ENCODE data around the gene PDLIM5.
"Not testable (repeated sequence)": the region's sequence is repeated elsewhere in the genome, so short reads cannot be mapped to it uniquely, and the experiment has no call there.

PDLIM5 gene

DNA sequence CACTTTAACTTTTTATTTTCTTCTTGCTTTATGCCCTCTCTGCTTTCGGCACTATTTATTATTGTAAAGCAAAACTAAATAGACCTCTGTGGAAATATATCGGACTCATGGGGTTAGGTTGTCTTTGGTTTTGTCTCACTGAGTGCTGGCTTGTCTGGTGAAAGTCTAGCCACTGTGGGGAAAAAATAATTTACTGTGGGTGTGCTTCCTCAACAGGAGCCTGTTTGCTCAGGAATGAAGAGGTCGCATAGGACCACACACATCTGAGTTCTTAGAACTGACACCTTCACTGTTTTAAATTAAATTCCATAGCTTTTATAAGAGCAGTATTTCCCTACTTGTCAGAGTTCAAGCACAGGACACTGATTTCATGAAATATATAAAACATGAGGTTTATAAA is 203.0 kb downstream of the PDLIM5 start:
- DNase-seq: no peak

DNA sequence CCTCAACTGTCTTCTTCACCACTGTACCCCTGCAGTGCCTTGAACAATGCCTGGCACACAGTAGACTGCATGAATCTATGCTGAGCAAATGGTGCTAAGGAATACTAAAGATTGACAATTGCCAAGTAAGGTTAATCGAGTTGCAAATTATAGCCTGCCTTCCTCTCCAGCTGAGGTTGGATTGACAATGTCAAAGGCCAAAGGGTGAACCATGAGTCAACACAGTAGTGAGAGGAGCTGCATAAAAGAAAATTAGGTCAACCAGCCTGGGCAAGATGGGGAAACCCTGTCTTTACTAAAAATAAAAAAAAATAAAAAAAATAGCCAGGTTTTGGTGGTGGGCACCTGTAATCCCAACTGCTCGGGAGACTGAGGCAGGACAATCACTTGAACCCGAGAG is 208.9 kb downstream of the PDLIM5 start:
- DNase-seq: no peak

DNA sequence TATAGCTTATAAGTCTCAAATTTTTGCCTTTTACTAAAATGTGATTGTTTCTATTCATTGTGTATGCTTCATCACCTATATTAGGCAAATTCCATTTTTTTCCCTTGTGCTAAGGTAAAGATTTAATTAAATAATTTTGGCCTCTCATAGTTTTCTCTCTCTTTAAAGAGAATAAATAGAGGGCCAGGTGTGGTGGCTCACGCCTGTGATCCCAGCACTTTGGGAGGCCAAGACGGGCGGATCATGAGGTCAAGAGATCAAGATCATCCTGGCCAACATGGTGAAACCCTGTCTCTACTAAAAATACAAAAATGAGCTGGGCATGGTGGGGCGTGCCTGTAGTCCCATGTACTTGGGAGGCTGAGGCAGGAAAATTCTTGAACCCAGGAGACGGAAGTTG is 213.3 kb downstream of the PDLIM5 start:
- DNase-seq: not testable (repeated sequence)

DNA sequence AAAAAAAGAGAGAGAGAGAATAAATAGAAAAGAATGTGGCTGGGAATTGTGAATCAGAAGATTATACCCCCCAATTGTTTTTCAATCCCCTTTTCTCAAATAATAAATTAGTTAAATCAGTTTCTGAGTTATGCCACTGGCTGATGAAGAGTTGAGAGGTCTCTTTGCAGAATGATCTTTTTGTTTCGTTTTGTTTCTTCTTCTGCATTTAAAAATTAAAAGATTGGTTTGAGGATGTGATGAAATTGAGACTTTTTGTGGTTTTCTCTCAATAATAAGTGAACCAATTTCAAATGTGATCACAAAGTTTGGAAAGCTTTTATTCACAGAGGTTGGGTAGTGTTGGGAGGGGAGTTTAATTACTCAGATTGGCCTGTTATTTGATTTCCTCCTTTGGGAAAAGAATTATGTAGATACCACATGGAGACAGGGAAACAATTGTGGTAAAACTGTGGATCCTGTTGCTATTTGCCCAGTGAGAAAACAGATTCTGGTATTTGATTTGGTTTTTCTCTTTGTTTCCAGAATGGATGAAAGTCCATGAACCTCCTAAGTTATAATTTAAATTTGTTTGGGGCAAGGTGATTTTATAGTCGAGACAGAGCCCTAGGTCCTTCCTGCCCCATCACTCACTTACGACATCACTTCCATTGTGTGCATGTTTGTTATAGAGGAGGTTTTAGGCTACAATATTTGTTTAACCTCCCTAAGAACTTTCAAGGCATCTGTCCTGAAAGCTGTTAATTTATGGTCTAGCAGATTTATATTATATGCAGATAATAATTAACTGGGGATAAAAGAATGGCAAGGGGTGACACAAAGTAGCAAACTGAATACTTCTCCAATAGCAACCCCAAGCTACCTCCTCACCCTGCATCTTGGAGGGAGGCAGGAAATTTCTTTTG is 214.0 kb downstream of the PDLIM5 start:
- no peak for DNase-seq

DNA sequence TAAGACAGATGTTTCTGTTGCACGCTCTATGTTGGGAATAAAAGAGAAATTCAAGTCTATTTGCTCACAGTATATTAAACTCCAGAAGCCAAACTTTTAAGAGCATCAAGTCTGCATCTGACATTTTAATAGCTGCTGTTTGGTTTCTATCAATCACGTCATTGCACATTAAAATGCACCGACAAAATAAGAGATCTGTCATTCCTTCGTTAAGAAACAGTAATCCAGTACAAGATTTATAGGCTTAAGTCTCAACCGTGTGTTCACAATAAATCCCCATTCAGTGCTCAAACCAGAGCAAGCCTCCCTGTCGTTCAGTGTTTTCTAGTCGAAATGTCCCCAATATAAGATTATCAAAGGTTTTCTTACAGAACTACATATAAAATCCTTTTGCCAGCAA is 217.0 kb downstream of the PDLIM5 start:
- no peak for DNase-seq

DNA sequence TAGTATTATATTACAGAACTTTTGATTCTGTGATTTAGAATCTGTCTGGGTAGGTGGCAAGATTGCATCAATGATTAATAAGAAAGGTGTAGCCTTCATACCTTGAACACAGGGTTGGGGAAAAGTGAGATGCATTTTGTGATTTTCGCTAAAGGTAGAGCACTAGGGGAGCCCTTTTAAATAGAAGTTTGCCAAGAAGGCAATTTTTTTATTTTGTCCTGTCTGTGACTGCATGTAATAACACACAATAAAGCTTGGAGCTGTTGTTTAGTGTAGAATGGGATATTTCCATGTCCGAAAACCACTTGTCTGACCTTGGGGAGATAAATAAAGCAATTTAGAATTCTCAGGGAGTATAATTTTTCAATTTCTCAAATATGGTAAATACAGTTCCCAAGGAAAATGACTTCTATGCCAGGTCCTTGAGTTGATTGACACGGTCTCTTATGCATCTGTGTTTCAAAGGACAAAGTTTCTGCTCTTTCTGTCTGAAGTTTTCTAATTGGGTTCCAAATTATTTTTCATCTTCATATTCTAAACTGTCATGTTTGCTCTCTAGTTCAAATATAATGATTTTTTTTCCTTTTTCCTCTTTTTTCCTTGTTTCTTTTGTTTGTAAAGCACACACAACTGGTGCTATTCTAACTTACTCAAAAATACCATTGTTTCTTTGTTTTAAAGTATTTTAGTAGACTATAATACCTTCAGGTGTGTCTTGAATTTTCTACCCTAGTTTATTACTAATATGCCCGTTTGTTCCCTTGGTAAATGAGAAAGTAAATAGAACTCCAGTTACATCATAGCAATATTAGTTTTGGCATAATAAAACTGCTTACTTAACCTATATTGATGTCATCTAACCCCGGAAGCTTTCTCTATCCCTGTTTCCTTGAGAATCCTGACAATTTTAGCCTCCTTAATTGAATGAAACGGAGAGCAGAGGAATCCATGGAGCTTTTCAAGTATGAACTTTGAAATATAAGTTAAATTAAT is 218.2 kb downstream of the PDLIM5 start:
- no peak for DNase-seq

DNA sequence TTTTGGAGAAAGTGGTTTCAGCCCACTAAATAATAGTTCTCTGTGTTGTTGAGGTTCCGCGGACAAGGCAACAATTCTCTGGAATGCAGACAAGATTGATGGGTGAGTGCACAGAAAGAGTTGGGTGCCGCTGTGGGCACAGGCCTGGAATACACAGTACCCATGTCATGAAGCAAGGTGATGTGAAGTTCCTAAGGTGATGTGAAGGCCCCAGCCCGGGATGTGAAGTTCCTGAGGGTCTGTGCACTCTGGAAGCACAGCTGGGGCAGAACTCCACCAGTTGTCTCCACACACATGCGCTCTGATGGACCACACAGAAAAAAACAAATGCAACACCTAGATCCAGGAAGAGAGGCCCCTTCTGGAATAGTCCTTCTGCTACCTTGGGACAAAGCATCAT is 219.4 kb downstream of the PDLIM5 start:
- no peak for DNase-seq

DNA sequence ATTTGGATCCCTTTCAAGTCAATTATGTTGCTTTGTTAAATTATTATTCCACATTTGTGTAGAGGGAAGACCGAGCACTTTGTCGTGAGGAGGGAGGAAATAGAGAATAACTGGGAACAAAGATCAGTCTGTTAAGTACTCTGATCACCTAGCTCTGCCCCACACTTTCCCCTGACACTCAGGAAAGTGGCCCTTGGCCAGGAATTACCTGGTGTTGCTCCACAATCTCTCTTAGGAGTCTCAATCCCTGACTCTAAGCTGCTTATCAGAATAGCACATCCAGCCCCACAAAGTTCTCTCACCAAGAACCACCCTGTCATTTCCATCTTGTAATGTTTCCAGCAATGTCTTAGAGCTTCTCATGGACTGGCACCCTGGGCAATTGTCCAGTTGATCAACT is 222.2 kb downstream of the PDLIM5 start:
- no peak for DNase-seq

DNA sequence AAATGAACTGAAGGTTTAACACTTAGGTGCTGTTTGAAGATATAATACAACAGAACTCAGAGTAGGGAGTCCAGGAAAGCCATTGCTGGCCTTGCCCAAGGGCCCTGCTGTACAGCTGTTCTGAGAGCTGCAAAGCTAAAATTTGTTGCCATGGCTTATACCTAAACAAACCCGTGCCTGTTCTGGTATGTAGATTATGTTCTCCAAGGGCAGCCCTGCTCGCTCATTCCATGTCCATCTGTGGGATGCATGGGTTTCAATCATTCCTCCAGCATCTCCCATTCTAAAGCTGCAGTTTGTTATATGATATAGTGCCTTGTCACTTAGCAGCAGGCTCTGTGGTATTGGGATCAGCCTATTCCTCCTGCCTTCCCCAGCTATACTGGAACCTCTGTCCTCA is 225.2 kb downstream of the PDLIM5 start:
- no peak for DNase-seq

DNA sequence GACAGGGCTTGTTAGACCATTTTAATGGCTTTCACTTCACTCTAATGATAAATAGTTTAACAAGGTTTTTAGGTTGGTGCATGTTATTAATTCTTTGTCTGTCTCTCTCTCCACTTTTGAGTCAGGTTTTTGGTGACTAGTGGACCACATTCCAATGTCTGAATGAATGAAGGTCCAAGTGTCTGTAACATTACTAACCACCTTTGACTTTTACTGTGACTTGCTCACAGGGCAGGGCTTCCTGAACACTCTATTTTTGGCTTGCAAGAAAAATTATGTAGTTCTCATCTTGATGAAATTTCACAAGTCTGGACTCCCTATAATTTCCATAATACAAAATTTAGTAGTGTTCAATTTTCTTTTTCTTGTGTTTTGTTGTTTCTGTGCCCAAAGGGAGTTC is 227.2 kb downstream of the PDLIM5 start:
- no peak for DNase-seq

DNA sequence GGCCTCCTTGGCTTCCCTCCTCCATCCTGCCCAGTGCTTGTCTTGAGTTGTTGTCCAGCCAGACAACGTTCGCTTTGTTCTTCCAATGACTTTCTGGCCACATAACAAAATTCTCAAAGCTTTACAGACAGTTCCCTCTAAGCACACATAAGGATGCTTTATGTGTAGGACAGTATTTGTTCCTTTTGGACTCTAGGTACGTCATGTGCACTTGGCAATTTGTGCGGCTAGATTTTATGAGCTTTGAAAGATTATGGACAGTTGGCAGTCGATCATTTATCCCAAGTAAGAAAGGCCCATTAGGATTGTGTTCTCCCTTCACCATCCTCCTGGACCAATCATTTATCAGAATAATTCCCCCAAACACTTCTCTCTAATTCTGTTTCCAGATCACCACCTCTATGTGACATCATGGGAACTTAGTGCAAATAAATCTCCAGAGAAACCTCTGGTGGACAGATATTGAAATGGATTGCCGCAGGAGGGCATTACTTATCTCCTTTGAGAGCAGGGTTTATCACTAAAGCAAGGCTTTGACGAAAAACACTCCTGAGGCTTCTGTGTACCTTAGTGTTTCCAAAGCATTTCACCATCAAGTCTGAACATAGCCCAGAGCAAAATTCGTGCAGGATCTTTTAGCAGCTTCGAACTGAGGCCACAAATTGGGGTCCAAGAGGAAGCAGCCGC is 228.6 kb downstream of the PDLIM5 start:
- no peak for DNase-seq

DNA sequence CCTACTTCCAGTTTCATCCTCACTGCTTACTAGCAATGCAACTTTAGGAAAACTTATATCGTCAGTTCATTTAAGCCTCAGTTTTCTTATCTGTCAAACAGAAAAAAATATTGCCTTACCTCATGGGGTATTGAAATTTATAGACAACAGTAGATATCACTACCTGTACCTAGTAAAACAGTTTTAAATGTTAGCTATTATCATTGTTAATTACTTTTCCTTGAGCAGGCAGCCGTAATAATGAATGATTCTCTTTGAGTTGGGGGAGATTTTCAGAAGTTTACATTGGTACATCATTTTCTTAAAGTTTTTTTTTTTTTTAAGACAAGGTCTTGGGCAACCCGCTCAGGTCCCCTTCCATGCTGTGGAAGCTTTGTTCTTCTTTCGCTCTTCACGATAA is 234.3 kb downstream of the PDLIM5 start:
- no peak for DNase-seq

DNA sequence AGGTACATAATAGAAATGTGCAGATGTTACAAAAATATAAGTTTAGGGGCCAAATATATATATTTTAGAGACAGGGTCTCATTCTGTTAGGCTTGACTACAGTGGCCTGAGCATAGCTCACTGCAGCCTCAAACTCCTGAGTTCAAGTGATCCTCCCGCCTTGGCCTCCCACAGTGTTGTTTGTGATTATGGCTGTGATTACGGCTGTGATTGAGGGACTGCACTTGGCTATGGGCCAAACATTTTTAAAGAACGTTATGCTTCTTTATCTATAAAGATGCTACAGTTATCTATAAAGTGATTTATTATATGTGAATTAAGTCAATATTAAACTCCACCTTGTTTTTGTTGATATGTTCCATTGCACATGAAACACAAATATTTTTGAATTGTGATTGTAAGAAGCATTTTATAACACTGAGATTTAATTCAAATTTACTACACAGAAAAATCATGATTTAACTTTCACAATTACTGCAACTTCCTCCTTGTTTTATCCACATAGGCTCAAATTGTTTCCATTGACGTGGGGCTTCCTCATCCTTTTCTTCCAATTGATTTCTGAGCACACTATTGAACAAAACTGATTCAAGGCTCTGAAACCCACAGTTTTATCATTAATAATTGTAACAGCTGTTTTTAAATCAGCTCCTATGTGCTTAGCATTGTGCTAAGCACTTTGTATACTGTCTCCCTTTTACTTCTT is 237.6 kb downstream of the PDLIM5 start:
- no peak for DNase-seq

DNA sequence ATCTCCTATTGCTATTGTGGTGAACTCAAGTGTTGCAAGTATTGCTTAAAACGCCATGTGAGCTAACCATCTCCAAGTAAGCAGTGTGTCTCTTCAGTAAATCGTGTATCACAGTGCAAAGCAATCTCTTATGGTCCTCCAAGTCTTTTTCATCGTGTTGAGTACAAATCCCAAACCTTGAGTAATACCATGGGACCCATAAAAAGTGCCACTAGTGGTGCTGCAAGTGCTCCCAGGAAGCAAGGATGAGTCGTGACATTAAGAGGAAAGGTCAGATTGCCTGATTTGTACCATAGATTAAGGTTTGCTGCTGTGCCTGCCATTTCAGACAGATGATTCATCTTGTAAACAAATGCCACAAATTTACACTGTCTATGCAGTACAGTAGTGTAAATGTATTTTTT is 239.1 kb downstream of the PDLIM5 start:
- no peak for DNase-seq

DNA sequence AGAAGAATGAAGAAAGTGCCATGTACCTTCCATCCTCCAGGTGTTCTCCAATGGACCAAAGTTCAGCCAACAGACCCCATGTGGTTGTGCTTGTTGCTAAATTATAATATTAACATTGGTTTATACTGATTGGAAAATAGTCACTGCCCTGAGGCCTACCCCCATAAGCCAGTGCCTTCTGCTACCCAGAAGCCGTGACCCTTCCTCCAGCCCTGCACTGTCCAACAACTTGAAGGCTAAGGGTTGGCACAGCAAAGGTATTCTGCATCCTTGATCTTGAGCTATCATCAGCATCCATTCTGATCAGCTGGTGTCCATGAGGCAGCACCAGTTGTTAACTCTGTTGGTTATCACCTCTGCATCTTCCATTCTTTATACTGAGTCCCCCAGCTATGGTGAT is 239.8 kb downstream of the PDLIM5 start:
- no peak for DNase-seq

DNA sequence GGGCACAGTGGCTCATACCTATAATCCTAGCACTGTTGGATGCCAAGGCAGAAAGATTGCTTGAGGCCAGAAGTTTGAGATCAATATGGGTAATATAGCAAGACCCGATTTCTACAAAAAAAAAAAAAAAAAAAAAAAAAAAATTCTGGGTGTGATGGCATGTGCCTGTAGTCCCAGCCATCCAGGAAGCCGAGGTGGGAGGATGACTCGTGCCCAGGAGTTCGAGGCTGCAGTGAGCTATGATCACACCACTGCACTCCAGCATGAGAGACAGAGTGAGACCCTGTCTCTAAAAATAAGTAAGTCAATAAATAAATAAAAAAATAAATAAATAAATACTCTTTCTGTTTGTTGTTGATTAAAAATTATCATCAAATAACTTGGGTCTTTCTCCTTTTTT is 243.6 kb downstream of the PDLIM5 start:
- no peak for DNase-seq

DNA sequence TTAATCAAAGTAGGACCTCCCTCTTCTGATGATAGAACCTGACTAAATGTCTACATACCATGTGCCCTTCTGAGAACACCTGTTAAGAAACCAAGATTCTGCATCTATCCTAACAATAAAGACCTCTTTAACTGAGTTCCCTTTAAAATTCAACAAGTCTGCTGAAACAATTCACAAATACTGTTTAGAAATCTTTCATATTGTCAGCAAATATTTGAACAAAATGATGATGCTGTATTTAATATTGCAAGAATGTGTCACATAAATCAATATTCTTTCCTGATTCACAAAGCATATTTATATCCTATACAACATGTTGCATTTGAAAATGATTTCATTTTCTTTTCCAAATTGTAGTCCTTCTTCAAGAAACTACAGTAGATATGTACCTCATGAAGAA is 246.4 kb downstream of the PDLIM5 start:
- no peak for DNase-seq

DNA sequence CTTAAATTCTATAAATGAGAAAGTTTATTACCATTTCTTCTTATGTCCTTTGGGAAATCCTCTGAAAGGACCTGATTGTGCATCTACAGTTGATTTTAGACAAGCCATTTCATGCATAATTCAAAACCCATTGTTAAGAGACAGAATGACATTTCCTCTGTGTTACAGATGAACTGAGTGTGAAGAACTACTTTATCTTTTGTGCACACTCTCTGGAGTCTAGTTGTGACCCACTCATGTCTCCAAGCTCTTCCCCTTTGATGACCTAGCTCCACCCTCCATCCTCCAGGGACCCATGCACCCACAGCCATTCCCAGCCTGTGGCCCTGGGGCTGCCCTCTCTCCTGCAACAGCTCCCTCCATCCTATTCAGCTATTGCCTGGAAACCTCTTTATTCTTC is 248.6 kb downstream of the PDLIM5 start:
- no peak for DNase-seq

DNA sequence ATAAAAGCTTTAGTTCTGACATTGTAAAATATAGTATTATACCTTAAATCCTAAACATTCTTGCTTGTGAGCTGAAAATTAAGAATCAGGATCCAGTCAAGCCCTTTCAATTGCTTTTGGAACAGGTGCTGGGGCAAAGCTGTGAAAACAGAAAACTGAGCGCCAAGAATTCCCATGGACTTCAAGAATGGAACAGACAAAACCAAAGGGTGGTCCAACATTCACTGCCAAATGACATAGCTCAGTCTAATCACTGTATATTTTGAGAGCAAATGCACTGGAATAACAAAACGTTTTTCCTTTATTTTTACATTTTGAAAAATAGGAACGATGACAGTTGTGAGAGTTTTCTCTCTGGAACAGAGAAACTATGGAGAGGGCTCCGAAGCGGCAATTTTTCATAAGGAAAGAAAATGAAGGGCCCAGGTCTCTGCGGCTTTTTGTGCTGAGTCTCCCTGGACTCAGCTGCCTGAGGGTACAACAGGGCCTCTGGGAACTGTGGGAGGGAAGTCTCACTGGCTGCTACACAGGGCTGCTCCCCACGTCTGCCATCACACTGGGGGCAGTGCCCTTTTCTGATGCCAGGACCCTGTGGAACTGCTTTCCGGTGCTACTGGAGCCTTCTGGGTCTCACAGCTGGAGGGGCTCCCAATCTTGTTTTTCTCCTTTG is 250.0 kb downstream of the PDLIM5 start:
- DNase-seq: no peak

DNA sequence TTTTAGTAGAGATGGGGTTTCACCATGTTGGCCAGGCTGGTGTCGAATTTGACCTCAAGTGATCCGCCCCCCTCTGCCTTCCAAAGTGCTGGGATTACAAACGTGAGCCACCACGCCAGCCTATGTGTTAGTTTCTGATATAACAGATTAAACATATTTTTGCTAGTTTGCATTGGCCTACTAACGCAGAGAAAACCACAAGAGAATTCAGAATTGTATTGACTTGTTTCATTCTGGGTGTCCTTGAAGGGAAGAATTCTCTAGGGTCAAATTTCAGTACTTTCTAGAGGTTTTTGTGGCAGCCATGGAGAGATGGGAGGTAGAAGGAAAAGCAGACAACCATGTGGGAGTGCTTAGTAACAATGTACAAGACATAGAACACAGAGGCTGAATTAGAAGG is 259.9 kb downstream of the PDLIM5 start:
- DNase-seq: no peak

DNA sequence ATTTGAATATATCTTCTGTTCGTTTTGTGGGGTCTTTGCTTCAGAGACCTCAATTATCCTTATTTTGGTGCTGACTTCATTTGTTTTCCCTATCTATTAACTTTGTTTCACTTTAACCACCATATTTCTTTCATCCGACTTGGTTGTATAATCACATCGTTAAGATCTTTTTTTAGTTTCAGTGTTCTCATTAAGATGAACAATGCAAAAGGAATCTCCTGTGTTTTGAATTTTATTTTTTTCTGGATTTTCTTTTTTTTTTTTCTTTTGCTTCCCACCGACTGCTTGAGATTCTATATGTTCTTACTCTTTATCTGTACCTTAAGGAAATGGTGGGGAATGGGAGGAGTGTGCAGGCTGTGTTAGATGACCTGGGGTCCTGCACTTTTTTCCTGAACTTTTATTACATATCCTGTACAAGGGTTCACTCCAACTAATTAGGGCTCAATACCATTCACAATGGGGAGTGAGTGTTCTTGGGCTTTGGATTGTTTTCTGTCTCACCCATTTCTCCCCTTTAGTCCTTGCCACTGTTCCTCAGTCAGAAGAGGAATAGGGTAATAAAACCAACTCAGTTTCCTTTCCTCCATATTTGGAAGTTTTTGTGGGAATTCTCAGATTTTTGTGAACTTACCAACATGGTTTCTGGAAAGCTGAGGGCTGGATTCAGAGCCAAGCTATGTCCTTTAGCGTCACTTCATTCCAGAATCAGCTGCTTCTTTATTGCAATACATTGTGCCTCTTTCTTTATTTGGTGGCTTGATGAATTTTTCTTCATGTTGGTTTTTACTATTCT is 262.8 kb downstream of the PDLIM5 start:
- no peak for DNase-seq

Measured in retina (tissue), 1 donor.